OCI-LY7 (cell line): ENCODE data around the gene OR9G1. TPM values are rescaled to one million over a fixed set of nuclear protein-coding genes. Genes with fewer than 3 reads are reported as not detected.

Source experiments
- BruUV-seq: library from RNA; stranded (reverse); fragments of 400-500 nt; replicated peaks from 2 replicates; lab custom pipeline; 2021; lab: Mats Ljungman, UMichigan
- CTCF ChIA-PET: fragments of 300-600 bp; sonication (Branson Sonifier 250); formaldehyde crosslinking; loops from one replicate; lab custom pipeline; 2022; ENCODE audit warnings: antibody characterized with exemption; ENCODE audit not compliant: unreplicated experiment; lab: Charles Lee
- POLR2A ChIA-PET: fragments of 300-600 bp; sonication (Branson Sonifier 250); formaldehyde crosslinking; loops from one replicate; lab custom pipeline; 2022; ENCODE audit warnings: antibody characterized with exemption; lab: Charles Lee
- DNase-seq: peaks from one replicate; pipeline ENCODE4 v3.0.0-alpha.2; 2015; ENCODE audit warnings: low spot score
- H2AFZ ChIP-seq: fragments of 200-600 bp; sonication (generic), shearing (Covaris generic); 2 replicates; pipeline ENCODE4 v1.6.1; 2014; ENCODE audit warnings: mild to moderate bottlenecking, antibody characterized with exemption, low read length, moderate library complexity
- H3K27ac ChIP-seq: fragments of 200-600 bp; sonication (generic); 2 replicates; pipeline ENCODE4 v1.5.1; 2014; ENCODE audit warnings: mixed run types, low read depth, mild to moderate bottlenecking, moderate library complexity, low read length, inconsistent platforms; ENCODE audit not compliant: poor library complexity, severe bottlenecking
- H3K36me3 ChIP-seq: fragments of 200-600 bp; sonication (generic); 2 replicates; pipeline ENCODE4 v1.6.1; 2014; ENCODE audit warnings: mild to moderate bottlenecking, antibody characterized with exemption, low read length, moderate library complexity, mixed read lengths; ENCODE audit not compliant: insufficient read depth
- H3K4me1 ChIP-seq: fragments of 200-600 bp; sonication (generic); 2 replicates; pipeline ENCODE4 v1.5.1; 2014; ENCODE audit warnings: mild to moderate bottlenecking, low read length; ENCODE audit not compliant: insufficient read depth, poor library complexity, severe bottlenecking
- H3K4me2 ChIP-seq: fragments of 200-600 bp; sonication (generic); 2 replicates; pipeline ENCODE4 v1.6.1; 2014; ENCODE audit warnings: mild to moderate bottlenecking, low read length
- H3K4me3 ChIP-seq: fragments of 200-600 bp; sonication (generic); 2 replicates; pipeline ENCODE4 v1.5.1; 2014; ENCODE audit warnings: mild to moderate bottlenecking, low read depth, low read length; ENCODE audit not compliant: poor library complexity, severe bottlenecking
- H3K79me2 ChIP-seq: fragments of 200-600 bp; sonication (generic); 2 replicates; pipeline ENCODE4 v1.6.1; 2016; ENCODE audit warnings: low read depth, mild to moderate bottlenecking, low read length, moderate library complexity, mixed read lengths; ENCODE audit not compliant: insufficient read depth
- H3K9me2 ChIP-seq: fragments of 200-600 bp; sonication (generic); 2 replicates; pipeline ENCODE4 v1.6.1; 2016; ENCODE audit warnings: mild to moderate bottlenecking, low read length, mixed read lengths; ENCODE audit not compliant: insufficient read depth
- H3K9me3 ChIP-seq: fragments of 200-600 bp; sonication (generic); 2 replicates; pipeline ENCODE4 v1.6.1; 2014; ENCODE audit warnings: mild to moderate bottlenecking, mixed run types, low read length, mixed read lengths
- H4K20me1 ChIP-seq: fragments of 200-600 bp; sonication (generic); 2 replicates; pipeline ENCODE4 v1.6.1; 2014; ENCODE audit warnings: mild to moderate bottlenecking, antibody characterized with exemption, low read length, moderate library complexity, mixed read lengths; ENCODE audit not compliant: insufficient read depth
- CTCF ChIP-seq: fragments of 200-600 bp; sonication (generic); conservative IDR thresholded peaks from 2 replicates; pipeline ENCODE4 v1.5.1; 2014; ENCODE audit warnings: mild to moderate bottlenecking, antibody characterized with exemption, low read length, moderate library complexity, mixed read lengths
- EZH2phosphoT487 ChIP-seq: fragments of 200-600 bp; sonication (generic); IDR thresholded peaks from 2 replicates; pipeline ENCODE4 v1.6.1; 2018; ENCODE audit warnings: low read depth, borderline replicate concordance, mild to moderate bottlenecking, mixed run types, antibody characterized with exemption, low read length, moderate library complexity, mixed read lengths
- intact Hi-C: fragments of 100-400 bp; cut with micrococcal nuclease; formaldehyde crosslinking; loops from one replicate; pipeline ENCODE4 v1.10.0; 2022; ENCODE audit not compliant: unreplicated experiment
- total RNA-seq, 2 experiments: library from RNA; depleted of rRNA in 1 of 2; stranded (reverse); fragments of >200 nt in 1 of 2; shearing (Covaris generic) in 1 of 2; gene quantifications; 2 replicates each; pipeline ENCODE4 v1.2.3, GENCODE V29; 2014 to 2022

OR9G1 gene
- total RNA-seq, 2 experiments from 2014 or later: not detected

- no TSS peak for BruUV-seq
- CTCF ChIA-PET: no interaction called here
These were observed 7.0 kb downstream of the OR9G1 start for GRCh38 chr11:56705784-56706396.

GRCh38 chr11:56706486-56706885, 7.6 kb downstream of the OR9G1 start:
- H3K4me3 ChIP-seq: no peak overlapping the region
- no peak for DNase-seq
- H3K4me2 ChIP-seq: no peak overlapping the region
- no peaks in the 10 kb centered on the region for H3K9me2 ChIP-seq
- no peaks in the 10 kb centered on the region for H4K20me1 ChIP-seq
- H3K4me1 ChIP-seq: no peaks in the 10 kb centered on the region
- H3K27ac ChIP-seq: no peak overlapping the region
- ChIA-PET POLR2A (no interaction called here), CTCF (no interaction called here)
- intact Hi-C loops: no loop called here
- H2AFZ ChIP-seq: no peak overlapping the region
- no peaks in the 10 kb centered on the region for H3K79me2 ChIP-seq
- H3K9me3 ChIP-seq: no peaks in the 10 kb centered on the region
- TF ChIP-seq CTCF (no peak), EZH2phosphoT487 (no peak)
- BruUV-seq: no TSS peak
- no peaks in the 10 kb centered on the region for H3K36me3 ChIP-seq

More at GRCh38 chr11:56705784-56706396, 7.0 kb downstream of the OR9G1 start:
- Histone ChIP-seq H3K9me3 (no peaks in the 10 kb centered on the region), H2AFZ (no peak overlapping the region), H4K20me1 (no peaks in the 10 kb centered on the region), H3K36me3 (no peaks in the 10 kb centered on the region), H3K4me1 (no peaks in the 10 kb centered on the region), H3K4me3 (no peak overlapping the region), H3K27ac (no peak overlapping the region), H3K79me2 (no peaks in the 10 kb centered on the region), H3K4me2 (no peak overlapping the region), H3K9me2 (no peaks in the 10 kb centered on the region)
- intact Hi-C loops: no loop called here
- no peak for TF ChIP-seq CTCF
- no peak for TF ChIP-seq EZH2phosphoT487
- POLR2A ChIA-PET: no interaction called here
- no peak for DNase-seq

GRCh38 chr11:56714206-56714605, 15.3 kb downstream of the OR9G1 start:
- no peak for DNase-seq
- CTCF ChIA-PET: no interaction called here

More at GRCh38 chr11:56714206-56714605, 15.3 kb downstream of the OR9G1 start:
- Histone ChIP-seq H3K36me3 (no peaks in the 10 kb centered on the region), H3K4me2 (no peak overlapping the region), H3K4me3 (no peak overlapping the region), H2AFZ (no peak overlapping the region), H3K27ac (no peak overlapping the region), H4K20me1 (no peaks in the 10 kb centered on the region), H3K9me2 (no peaks in the 10 kb centered on the region), H3K79me2 (no peaks in the 10 kb centered on the region), H3K9me3 (no peaks in the 10 kb centered on the region), H3K4me1 (no peaks in the 10 kb centered on the region)
- intact Hi-C loops: no loop called here
- TF ChIP-seq CTCF: no peak
- TF ChIP-seq EZH2phosphoT487: no peak
- no TSS peak for BruUV-seq
- POLR2A ChIA-PET: no interaction called here
